NOMO-1 (cell line): Measurements from ENCODE around the gene GZF1.

Source experiments
- DNase-seq, 2 experiments: peaks; one replicate each; lab custom pipeline; 2025; ENCODE audit not compliant: unreplicated experiment in 2 of 2; lab: John Stamatoyannopoulos, UW

GZF1 gene

GRCh38 chr20:23368316-23369071, 6.5 kb downstream of the GZF1 start:
- no peak for DNase-seq

GRCh38 chr20:23369072-23369823, 7.3 kb downstream of the GZF1 start:
- DNase-seq = no peak

GRCh38 chr20:23370274-23370673, 8.3 kb downstream of the GZF1 start:
- DNase-seq = no peak

- DNase-seq = no peak
Observed at GRCh38 chr20:23370873-23371272, 8.9 kb downstream of the GZF1 start.

GRCh38 chr20:23371496-23371895, 9.5 kb downstream of the GZF1 start:
- DNase-seq = peak in 1 of 2 experiments; percentile 18

GRCh38 chr20:23374441-23374840, 12.5 kb downstream of the GZF1 start:
- DNase-seq = no peak

- no peak for DNase-seq
Observed at GRCh38 chr20:23375827-23376226, 13.8 kb downstream of the GZF1 start.

GRCh38 chr20:23379772-23380171, 17.8 kb downstream of the GZF1 start:
- no peak for DNase-seq

- DNase-seq = no peak
Observed at GRCh38 chr20:23381876-23382275, 19.9 kb downstream of the GZF1 start.

- DNase-seq = no peak
Observed at GRCh38 chr20:23386304-23387117, 24.5 kb downstream of the GZF1 start.

- DNase-seq = no peak
Observed at GRCh38 chr20:23387118-23387443, 25.1 kb downstream of the GZF1 start.

GRCh38 chr20:23390091-23390774, 28.3 kb downstream of the GZF1 start:
- no peak for DNase-seq

GRCh38 chr20:23391707-23392310, 29.8 kb downstream of the GZF1 start:
- DNase-seq = no peak

GRCh38 chr20:23393996-23394775, 32.2 kb downstream of the GZF1 start:
- DNase-seq = no peak

GRCh38 chr20:23396950-23397627, 35.1 kb downstream of the GZF1 start:
- DNase-seq = no peak

GRCh38 chr20:23397961-23398360, 36.0 kb downstream of the GZF1 start:
- peak; percentile 1 to 43 for DNase-seq

- DNase-seq = no peak
Observed at GRCh38 chr20:23399568-23400241, 37.7 kb downstream of the GZF1 start.

GRCh38 chr20:23401051-23401450, 39.1 kb downstream of the GZF1 start:
- DNase-seq = no peak

GRCh38 chr20:23403751-23404150, 41.8 kb downstream of the GZF1 start:
- DNase-seq = no peak
